Neutrophil (primary cell): Measurements from ENCODE around the gene USP34.
"Not testable (repeated sequence)": the region's sequence is repeated elsewhere in the genome, so short reads cannot be mapped to it uniquely, and the experiment has no call there.

Experiments
- H3K27ac ChIP-seq: fragments of 200-600 bp; sonication (generic); 2 replicates; pipeline ENCODE4 v1.5.1; 2016; ENCODE audit warnings: mild to moderate bottlenecking, moderate library complexity
- H3K27me3 ChIP-seq: fragments of 200-600 bp; sonication (generic); 2 replicates; pipeline ENCODE4 v1.6.0; 2016; ENCODE audit warnings: mild to moderate bottlenecking
- H3K36me3 ChIP-seq: fragments of 200-600 bp; sonication (generic); 2 replicates; pipeline ENCODE4 v1.5.1; 2017
- H3K4me1 ChIP-seq, 2 experiments: fragments of 200-600 bp in 1 of 2; sonication (generic) in 1 of 2; 1 replicate in 1 of 2; 2 replicates in 1 of 2; pipeline versions ENCODE4 v1.5.1 to v1.6.1; 2013 to 2016; ENCODE audit warnings: low read depth in 1 of 2, low read length in 1 of 2, mild to moderate bottlenecking in 1 of 2, moderate library complexity in 1 of 2; ENCODE audit not compliant: control insufficient read depth in 1 of 2, insufficient read depth in 1 of 2
- H3K4me3 ChIP-seq, 2 experiments: fragments of 200-600 bp in 1 of 2; sonication (generic) in 1 of 2; 1 replicate in 1 of 2; 2 replicates in 1 of 2; pipeline ENCODE4 v1.5.1; 2013 to 2016; ENCODE audit warnings: low read depth in 1 of 2, low read length in 1 of 2, mild to moderate bottlenecking in 1 of 2, moderate library complexity in 1 of 2
- H3K9me3 ChIP-seq: fragments of 200-600 bp; sonication (generic); 2 replicates; pipeline ENCODE4 v1.5.1; 2016
- TF ChIP-seq, protein P1 (sequence below): fragments of 200-600 bp; sonication (generic); IDR thresholded peaks from 2 replicates; pipeline ENCODE4 v1.5.1; 2016; ENCODE audit warnings: antibody characterized with exemption

Gene USP34

DNA sequence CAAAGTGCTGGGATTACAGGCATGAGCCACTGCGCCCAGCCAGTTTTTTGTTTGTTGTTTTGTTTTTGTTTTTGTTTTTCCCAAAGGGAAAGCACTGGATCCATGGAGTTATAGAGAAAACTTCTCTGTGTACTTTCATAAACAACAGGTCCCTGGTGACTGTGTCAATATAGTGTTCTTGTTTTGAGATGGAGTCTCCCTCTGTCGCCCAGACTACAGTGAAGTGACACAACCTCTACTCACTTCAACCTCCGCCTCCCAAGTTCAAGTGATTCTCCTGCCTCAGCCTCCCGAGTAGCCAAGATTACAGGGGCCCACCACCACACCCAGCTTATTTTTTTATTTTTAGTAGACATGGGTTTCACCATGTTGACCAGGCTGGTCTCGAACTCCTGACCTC is 16.5 kb downstream of the USP34 start:
- no peaks in the 10 kb centered on the region for H3K9me3 ChIP-seq
- H3K27ac ChIP-seq = peak overlapping the region; percentile 47
- TF ChIP-seq, protein P1, sequence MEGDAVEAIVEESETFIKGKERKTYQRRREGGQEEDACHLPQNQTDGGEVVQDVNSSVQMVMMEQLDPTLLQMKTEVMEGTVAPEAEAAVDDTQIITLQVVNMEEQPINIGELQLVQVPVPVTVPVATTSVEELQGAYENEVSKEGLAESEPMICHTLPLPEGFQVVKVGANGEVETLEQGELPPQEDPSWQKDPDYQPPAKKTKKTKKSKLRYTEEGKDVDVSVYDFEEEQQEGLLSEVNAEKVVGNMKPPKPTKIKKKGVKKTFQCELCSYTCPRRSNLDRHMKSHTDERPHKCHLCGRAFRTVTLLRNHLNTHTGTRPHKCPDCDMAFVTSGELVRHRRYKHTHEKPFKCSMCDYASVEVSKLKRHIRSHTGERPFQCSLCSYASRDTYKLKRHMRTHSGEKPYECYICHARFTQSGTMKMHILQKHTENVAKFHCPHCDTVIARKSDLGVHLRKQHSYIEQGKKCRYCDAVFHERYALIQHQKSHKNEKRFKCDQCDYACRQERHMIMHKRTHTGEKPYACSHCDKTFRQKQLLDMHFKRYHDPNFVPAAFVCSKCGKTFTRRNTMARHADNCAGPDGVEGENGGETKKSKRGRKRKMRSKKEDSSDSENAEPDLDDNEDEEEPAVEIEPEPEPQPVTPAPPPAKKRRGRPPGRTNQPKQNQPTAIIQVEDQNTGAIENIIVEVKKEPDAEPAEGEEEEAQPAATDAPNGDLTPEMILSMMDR = no peak
- H3K4me1 ChIP-seq = peaks cover 7 to 14% of the 10 kb centered on the region in 2 experiments
- H3K36me3 ChIP-seq = no peaks in the 10 kb centered on the region
- H3K4me3 ChIP-seq = no peak overlapping the region
- no peaks in the 10 kb centered on the region for H3K27me3 ChIP-seq

DNA sequence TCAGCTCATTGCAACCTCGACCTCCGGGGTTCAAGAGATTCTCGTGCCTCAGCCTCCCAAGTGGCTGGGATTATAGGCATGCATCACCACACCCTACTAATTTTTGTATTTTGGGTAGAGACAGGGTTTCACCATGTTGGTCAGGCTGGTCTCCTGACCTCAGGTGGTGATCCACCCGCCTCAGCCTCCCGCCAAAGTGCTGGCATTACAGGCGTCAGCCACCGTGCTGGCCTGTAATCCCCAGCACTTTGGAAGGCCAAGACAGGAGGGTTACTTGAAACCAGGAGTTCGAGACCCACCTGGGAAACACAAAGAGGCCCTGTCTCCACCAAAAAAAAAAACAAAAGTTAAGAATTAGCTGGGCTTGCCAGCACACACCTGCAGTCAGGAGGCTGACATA is 18.5 kb downstream of the USP34 start:
- Histone ChIP-seq H3K27ac (no peak overlapping the region), H3K9me3 (no peaks in the 10 kb centered on the region), H3K36me3 (no peaks in the 10 kb centered on the region), H3K4me3 (no peak overlapping the region), H3K4me1 (peaks cover 7 to 9% of the 10 kb centered on the region in 2 experiments), H3K27me3 (no peaks in the 10 kb centered on the region)
- TF ChIP-seq, protein P1 = no peak

DNA sequence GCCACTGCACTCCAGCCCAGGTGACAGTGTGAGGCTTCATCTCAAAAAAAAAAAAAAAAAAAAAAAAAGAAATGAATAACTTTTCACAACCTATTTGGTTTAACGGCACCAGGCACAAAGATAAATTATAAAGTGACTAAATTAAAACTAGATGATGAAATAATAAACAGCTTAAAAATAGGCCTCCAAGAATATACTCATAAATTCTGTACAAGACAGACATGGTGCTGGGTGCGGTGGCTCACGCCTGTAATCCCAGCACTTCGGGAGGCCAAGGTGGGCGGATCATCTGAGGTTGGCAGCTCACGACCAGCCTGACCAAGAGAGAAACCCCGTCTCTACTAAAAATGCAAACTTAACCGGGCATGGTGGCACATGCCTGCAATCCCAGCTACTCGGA is 19.7 kb downstream of the USP34 start:
- Histone ChIP-seq H3K4me1 (peaks cover 7 to 9% of the 10 kb centered on the region in 2 experiments), H3K9me3 (no peaks in the 10 kb centered on the region), H3K27me3 (no peaks in the 10 kb centered on the region), H3K4me3 (no peak overlapping the region), H3K27ac (no peak overlapping the region), H3K36me3 (no peaks in the 10 kb centered on the region)
- TF ChIP-seq, protein P1 = no peak

DNA sequence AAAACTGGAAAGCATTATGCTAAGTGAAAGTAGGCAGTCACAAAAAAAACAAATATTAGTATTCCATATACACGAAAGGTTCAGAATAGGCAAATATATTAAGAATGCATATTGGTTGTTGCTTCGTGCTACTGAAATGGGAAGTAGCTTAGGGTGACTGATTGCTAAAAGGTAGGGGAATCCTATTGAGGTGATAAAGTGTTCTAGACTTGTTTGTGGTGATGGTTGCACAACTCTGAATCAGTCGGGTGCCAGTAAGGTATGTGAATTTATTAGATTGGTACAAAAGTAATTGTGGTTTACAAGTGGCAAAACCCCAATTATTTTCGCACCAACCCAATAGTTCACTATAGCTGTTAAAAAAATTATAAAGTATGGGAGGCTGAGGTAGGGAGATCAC is 20.7 kb downstream of the USP34 start:
- Histone ChIP-seq H3K4me3 (no peak overlapping the region), H3K4me1 (peaks cover 7 to 9% of the 10 kb centered on the region in 2 experiments), H3K27ac (peak overlapping the region; percentile 25), H3K36me3 (no peaks in the 10 kb centered on the region), H3K9me3 (no peaks in the 10 kb centered on the region), H3K27me3 (no peaks in the 10 kb centered on the region)
- TF ChIP-seq, protein P1 = no peak

DNA sequence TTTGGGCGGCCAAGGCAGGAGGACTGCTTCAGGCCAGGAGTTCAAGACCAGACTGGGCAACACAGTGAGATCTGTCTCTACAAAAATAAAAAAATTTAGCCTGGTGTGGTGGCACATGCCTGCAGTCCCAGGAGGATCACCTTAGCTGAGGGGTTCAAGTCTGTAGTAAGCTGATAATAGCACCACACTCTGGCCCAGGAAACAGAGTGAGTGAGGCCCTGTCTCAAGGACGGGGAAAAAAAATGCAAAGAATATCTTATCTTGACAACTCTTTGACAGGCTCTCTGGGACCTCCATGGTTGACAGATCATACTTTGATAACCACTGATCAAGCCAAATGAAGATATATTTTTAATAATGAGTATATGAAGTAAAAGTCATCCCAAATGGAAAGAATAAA is 22.7 kb downstream of the USP34 start:
- H3K36me3 ChIP-seq = no peaks in the 10 kb centered on the region
- H3K27ac ChIP-seq = no peak overlapping the region
- peaks cover 7 to 9% of the 10 kb centered on the region in 2 experiments for H3K4me1 ChIP-seq
- no peaks in the 10 kb centered on the region for H3K9me3 ChIP-seq
- no peaks in the 10 kb centered on the region for H3K27me3 ChIP-seq
- TF ChIP-seq, protein P1 = no peak
- no peak overlapping the region for H3K4me3 ChIP-seq

DNA sequence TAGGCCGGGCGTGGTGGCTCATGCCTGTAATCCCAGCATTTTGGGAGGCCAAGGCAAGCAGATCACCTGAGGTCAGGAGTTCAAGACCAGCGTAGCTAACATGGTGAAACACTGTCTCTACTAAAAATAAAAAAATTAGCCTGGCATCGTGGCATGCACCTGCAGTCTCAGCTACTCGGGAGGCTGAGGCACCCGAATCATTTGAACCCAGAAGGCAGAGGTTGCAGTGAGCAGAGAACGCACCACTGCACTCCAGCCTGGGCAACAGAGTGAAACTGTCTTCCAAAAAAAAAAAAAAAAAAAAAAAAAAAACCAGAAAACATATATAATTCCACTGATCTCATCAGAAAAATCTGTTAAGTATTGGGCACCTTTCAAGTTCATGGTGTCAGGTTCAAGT is 23.9 kb downstream of the USP34 start:
- H3K4me1 ChIP-seq, H3K4me3 ChIP-seq, H3K36me3 ChIP-seq, H3K27me3 ChIP-seq, H3K27ac ChIP-seq, H3K9me3 ChIP-seq: not testable (repeated sequence)
